Bone marrow (tissue), 2 donors: ENCODE results near the gene RASL11A.
"Not testable (repeated sequence)": the region's sequence is repeated elsewhere in the genome, so short reads cannot be mapped to it uniquely, and the experiment has no call there.

ENCODE experiments used
- DNase-seq, 2 donors: peaks; one replicate each; lab custom pipeline; 2025; lab: John Stamatoyannopoulos, UW

RASL11A gene

GRCh38 chr13:27269114-27269665 lies 1.4 kb upstream of the RASL11A start:
- DNase-seq: no peak

DNA sequence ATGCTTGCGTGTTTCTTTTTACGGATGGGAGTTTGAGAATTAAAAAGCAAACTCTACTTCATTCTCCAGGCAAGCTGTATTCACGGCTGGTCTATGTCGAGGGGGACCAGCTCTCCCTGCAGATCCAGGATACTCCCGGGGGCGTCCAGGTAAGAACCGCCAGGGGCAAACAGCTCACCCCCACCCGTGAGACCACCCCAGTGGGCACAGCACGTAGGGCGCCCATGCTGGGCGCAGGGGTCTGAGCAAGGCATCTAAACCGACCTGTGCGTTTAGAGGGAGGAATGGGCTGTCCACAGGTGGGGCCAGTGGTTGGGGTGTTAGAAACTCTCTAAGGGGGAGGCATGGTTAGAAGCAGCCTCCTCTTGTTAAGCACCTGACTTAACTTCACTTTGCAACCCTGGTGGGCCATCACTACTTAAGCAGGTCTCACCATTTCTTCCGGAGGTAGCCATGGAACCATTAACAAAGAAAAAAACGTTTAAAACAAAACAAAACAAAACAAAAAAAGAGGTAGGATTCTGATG lies 1.0 kb downstream of the RASL11A start:
- DNase-seq: no peak

DNA sequence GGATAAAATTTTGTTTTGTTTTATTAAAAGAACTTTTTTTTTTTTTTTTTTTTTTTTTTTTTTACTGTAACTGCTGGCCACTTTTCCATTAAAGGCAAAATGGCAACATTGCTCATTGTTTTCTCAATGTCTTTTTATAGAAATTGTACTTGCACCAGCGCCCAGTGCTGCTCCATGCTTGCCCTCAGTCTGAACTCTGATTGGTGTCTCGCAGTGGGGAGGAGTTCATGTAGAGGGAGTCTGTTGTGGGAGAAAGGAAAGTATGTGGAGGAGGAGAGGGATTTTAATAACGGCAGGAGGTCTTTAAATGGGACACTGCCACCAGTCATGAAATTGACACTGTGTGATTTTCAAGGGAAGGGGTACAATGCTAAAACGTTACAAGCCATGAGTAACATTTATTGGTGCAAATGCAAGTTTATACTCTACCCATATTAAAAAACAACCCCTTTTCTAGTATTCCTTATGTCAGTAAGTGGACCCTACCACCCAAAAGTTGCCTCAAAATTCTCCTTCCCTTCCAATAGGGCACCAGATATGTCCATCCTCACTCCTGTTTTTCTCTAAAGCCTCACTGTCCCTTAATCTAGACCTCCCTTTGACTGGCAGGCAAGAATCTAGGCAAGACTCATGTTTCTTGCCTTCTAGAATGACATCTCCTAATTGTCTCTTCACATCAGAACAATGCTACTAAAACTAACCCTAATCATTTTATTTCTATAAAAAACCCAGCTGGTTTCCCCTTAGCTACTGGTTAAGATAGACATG lies 3.2 kb downstream of the RASL11A start:
- no peak for DNase-seq

- DNase-seq: no peak
Measured at GRCh38 chr13:27274631-27275030, 4.0 kb downstream of the RASL11A start.

- no peak for DNase-seq
Measured at GRCh38 chr13:27276188-27276587, 5.6 kb downstream of the RASL11A start.

- DNase-seq: no peak
Measured at GRCh38 chr13:27279506-27279905, 8.9 kb downstream of the RASL11A start.

DNA sequence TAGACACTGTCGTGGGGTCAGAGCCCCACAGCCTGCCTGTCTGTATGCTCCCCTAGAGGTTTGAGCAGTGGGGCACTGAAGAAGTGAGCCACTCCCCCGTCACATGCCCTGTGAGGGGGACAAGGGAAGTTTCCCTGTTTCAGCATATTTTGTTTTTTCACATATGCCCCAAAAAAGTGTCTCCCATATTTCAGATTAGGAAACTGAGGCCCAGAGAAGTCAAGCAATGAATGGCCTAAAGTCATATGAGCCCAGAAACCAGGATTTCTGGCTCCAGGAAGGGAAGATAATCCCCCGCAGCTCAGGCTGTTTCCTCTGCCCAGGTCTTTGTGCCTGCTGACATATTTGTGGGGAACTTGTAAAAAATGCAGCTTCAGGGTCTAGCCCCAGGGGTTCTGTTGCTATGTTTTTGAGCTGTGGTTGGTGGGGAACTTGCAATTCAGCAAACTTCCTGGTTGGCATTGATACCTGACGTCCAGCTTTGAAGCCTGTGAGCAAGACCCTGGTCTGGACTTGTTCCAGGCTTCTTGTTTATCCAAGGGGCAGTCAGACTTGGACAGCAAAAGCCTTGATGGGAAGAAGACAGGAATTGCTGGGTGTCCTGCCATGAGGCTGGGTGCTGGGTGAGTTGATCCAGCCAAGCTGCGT lies 9.5 kb downstream of the RASL11A start:
- DNase-seq: no peak

DNA sequence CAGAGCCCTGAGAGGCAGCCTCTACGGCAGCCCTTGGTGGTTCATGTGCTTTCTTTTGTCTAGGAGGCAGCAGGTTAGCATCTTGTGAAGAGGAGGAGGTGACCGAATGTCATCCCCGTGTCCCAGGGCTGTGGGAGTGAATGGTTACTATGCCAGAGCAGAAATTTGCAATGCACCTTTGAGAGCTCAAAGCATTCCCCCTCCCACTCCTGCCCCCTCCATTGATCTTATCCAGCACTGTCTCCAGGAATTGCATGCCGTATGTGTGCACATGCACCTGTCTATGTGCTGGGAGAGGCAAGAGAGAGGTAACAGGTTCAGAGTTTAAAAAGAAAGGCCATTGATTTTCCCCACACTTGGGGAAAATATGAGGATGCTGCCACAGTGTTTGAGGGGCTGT lies 10.2 kb downstream of the RASL11A start:
- DNase-seq: no peak

DNA sequence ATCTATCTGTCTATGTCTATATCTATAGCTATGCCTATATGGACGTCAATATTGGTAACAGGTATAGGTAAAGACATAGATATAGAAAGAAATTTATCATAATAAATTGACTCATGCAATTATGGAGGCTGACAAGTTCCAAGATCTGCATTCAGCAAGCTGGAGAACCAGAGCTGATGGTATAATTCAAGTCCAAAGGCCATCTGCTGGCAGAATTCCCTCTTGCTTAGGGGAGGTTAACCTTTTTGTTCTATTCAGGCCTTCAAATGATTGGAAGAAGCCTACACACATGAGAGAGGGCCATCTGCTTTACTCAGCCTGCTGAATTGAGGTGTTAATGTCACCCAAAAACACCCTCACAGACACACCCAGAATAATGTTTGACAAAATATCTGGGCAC lies 10.8 kb downstream of the RASL11A start:
- DNase-seq: no peak

DNA sequence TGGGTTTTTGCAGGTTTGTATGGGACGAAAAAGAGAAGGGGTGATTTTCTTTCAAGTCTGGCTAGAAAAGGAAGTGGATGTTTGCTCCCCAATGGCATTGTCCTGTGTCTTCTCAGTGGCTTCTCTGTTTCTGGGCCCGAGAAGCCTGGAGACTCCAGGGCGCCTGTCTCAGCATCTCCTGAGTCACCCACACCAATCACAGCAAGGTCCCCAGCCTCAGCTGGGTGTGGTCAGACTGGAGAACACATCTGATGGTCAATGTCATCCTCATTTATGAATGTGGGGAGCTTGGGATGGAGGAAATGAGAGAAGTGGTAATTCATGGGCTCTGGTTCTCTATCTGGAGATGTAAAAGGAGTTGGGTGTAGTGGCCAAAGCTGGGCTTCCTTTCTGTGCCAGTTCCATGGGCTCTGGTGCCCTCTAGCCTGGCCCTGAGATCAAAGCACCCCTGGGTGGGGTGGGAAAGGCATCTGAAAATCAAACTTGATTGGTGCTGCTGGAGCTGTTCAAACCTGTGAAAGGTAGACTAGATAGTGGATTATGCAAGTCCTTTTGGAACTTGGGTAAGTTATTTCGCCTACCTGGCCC lies 13.4 kb downstream of the RASL11A start:
- DNase-seq: no peak

- DNase-seq: no peak
Measured at GRCh38 chr13:27288392-27288791, 17.8 kb downstream of the RASL11A start.

- no peak for DNase-seq
Measured at GRCh38 chr13:27289011-27289665, 18.5 kb downstream of the RASL11A start.

DNA sequence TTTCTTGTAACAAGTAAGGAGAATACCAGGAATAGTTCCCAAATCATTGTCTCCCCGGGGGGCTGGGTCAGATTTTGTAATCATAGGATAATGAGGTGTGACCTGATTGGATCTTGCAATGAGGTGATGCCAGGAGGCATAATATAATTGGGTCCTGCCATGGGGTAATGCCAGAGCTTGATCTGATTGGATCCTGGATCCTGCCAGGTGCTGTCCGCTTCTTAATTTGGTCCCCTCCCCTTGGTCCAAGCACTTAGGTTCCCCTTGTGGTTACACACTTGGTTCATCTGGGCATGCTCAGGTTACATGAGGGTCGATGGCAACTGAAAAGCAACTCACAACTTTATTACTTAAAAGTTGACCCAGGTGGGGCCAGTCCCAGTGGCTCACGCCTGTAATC lies 20.1 kb downstream of the RASL11A start:
- DNase-seq: no peak

- DNase-seq: not testable (repeated sequence)
Measured at GRCh38 chr13:27291967-27292366, 21.3 kb downstream of the RASL11A start.

DNA sequence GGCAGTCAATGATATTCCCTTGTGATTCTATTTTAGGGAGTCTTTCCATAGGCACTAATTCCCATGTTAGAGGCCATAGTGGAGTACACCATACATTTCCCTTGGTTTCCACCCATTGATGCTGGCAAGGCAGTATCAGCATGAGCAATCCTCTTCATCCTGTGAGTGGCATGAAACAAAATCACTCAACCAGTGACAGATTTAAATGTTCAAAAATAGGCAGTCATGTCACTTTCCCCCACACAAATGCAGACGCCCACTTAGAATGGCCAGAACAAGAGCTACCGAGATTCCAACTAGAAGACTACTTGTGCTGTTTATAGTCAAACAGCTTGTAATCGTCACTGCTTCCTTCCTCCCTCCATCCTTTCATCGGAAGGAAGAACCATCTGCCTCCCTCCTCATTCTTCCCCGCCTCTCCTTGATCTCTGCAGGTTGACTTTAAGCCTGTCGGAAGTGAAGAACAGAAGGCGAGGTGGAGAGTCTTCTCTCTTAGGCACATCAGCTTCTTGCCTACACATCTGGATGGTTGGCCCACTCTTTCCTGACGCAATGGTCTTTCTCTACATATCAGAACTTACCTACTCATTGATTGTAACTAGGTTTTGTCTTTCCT lies 22.6 kb downstream of the RASL11A start:
- DNase-seq: no peak

- no peak for DNase-seq
Measured at GRCh38 chr13:27293873-27294515, 23.4 kb downstream of the RASL11A start.

- no peak for DNase-seq
Measured at GRCh38 chr13:27295096-27295495, 24.5 kb downstream of the RASL11A start.

DNA sequence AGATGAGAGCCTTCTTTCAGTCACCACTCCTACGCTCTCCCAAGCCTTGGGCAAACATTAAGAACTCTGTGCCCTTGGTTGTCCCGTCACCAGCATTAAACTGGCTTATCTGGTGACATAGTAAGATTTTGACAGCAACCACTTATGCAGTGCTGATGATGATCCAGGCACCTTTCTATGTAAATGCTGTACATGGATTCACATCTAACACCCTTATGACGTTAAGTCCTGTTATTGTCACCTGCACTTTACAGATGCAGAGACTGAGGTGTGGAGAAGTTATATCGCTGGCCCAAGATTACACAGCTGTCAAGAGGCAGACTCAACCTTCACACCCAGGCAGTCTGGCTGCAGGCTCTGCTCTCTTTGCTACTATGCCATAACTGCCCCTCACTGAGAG lies 25.0 kb downstream of the RASL11A start:
- DNase-seq: no peak

DNA sequence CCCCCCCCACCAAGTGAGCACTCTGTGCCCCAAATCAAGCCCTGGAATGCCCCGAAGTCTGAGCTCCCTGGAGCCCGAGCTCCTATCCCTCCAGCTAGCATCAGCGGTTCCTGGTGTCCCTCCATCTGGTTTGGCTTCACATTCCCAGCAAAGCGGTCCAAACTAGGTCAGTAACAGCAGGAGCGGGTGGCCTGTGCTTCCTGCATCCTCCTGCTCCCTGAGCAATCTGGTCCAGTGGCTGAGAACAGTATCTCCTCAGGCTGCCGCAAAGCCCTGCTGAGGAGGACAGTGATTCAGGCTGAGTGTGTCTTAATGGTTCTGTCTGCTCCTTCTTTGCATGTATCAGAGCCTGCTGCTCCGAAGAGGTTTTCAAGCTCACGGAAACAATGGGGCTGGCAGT lies 25.9 kb downstream of the RASL11A start:
- no peak for DNase-seq

GRCh38 chr13:27298849-27299248 lies 28.2 kb downstream of the RASL11A start:
- no peak for DNase-seq

DNA sequence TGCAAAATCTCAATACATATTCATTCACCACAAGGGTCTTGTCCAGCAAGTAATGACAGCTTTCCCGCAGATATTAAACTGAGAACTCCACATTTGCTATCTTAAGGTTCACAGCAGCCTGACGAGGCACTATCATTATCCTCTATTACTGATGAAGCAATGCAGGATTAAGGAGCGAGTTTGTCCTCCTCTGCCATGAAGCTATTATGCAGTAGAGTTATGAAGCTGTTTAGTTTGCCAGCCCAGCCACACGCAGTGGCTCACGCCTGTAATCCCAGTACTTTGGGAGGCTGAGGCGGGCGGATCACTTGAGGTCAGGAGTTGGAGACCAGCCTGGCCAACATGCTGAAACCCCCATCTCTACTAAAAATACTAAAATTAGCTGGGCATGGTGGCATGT lies 29.8 kb downstream of the RASL11A start:
- not testable (repeated sequence) for DNase-seq
